Endothelial cell of umbilical vein (primary cell): ENCODE data around the gene TERF2IP. TPM values are rescaled to one million over a fixed set of nuclear protein-coding genes. Genes with fewer than 3 reads are reported as not detected.

Experiments used
- BruUV-seq: library from RNA; stranded (reverse); fragments of 400-500 nt; replicated peaks from 2 replicates; lab custom pipeline; 2021; lab: Mats Ljungman, UMichigan
- CTCF ChIA-PET: fragments of 300-600, 350-600 bp; sonication (Branson Sonifier 250); formaldehyde crosslinking; loops from one replicate; lab custom pipeline; 2021; ENCODE audit warnings: antibody characterized with exemption, inconsistent platforms; lab: Charles Lee
- POLR2A ChIA-PET: fragments of 300-600, 350-600 bp; sonication (Branson Sonifier 250); formaldehyde crosslinking; loops from one replicate; lab custom pipeline; 2021; ENCODE audit warnings: antibody characterized with exemption, inconsistent platforms; lab: Charles Lee
- DNase-seq: peaks from one replicate; pipeline ENCODE4 v3.0.0-alpha.2; 2011; ENCODE audit warnings: low read depth, low spot score
- FAIRE-seq: peaks from 2 replicates; lab custom pipeline; 2011; peaks lifted over from hg19 to GRCh38; lab: Jason Lieb, UNC
- H2AFZ ChIP-seq: 2 replicates; pipeline ENCODE4 v1.6.0; 2012; ENCODE audit warnings: low read depth, low read length, control low read depth, inconsistent platforms
- H3K27ac ChIP-seq: 2 replicates; pipeline ENCODE4 v1.5.1; 2011; ENCODE audit warnings: low read depth, mild to moderate bottlenecking, control low read depth, low read length, moderate library complexity; ENCODE audit not compliant: insufficient read depth
- H3K27me3 ChIP-seq, 2 experiments: 2 replicates each; pipeline versions ENCODE4 v1.6.0 to v1.6.1; 2011; ENCODE audit warnings: low read length in 2 of 2, mixed read lengths in 1 of 2; ENCODE audit not compliant: control insufficient read depth in 2 of 2, insufficient read depth in 2 of 2
- H3K36me3 ChIP-seq, 2 experiments: 2 replicates in 1 of 2; 3 replicates in 1 of 2; pipeline ENCODE4 v1.5.1; 2011; ENCODE audit warnings: low read length in 2 of 2, mild to moderate bottlenecking in 1 of 2, moderate library complexity in 1 of 2; ENCODE audit not compliant: control insufficient read depth in 2 of 2, insufficient read depth in 2 of 2; ENCODE audit errors: extremely low read depth in 1 of 2
- H3K4me1 ChIP-seq: 3 replicates; pipeline ENCODE4 v1.5.1; 2011; ENCODE audit warnings: mild to moderate bottlenecking, low read length; ENCODE audit not compliant: control insufficient read depth, insufficient read depth; ENCODE audit errors: extremely low read depth
- H3K4me2 ChIP-seq: 2 replicates; pipeline ENCODE4 v1.6.1; 2011; ENCODE audit warnings: low read length, control low read depth, mixed read lengths; ENCODE audit not compliant: insufficient read depth
- H3K4me3 ChIP-seq, 3 experiments: fragments of 200-600 bp in 1 of 3; sonication (generic), shearing (Covaris generic) in 1 of 3; replicated peaks in 1 of 3; 2 replicates each; pipeline ENCODE4 v1.5.1; 2011 to 2016; ENCODE audit warnings: control low read depth in 3 of 3, low read length in 3 of 3, mild to moderate bottlenecking in 2 of 3, inconsistent platforms in 1 of 3, low read depth in 1 of 3, moderate library complexity in 1 of 3; ENCODE audit not compliant: insufficient read depth in 1 of 3
- H3K79me2 ChIP-seq: 2 replicates; pipeline ENCODE4 v1.6.0; 2012; ENCODE audit warnings: low read length, inconsistent platforms; ENCODE audit not compliant: control insufficient read depth, insufficient read depth
- H3K9ac ChIP-seq: replicated peaks from 2 replicates; pipeline ENCODE3; 2011; ENCODE audit warnings: low read length, control low read depth; ENCODE audit not compliant: insufficient read depth; ENCODE audit errors: extremely low read depth
- H3K9me1 ChIP-seq: replicated peaks from 3 replicates; pipeline ENCODE4 v1.6.0; 2011; ENCODE audit warnings: mild to moderate bottlenecking, low read length; ENCODE audit not compliant: control insufficient read depth, insufficient read depth; ENCODE audit errors: extremely low read depth
- H3K9me3 ChIP-seq: replicated peaks from 2 replicates; pipeline ENCODE4 v1.5.1; 2012; ENCODE audit warnings: low read length, inconsistent platforms; ENCODE audit not compliant: control insufficient read depth, insufficient read depth
- H4K20me1 ChIP-seq: replicated peaks from 2 replicates; pipeline ENCODE3; 2011; ENCODE audit warnings: mild to moderate bottlenecking, low read length; ENCODE audit not compliant: control insufficient read depth, insufficient read depth; ENCODE audit errors: extremely low read depth
- GATA2 ChIP-seq: IDR thresholded peaks from 2 replicates; pipeline ENCODE4 v1.7.0; 2011; ENCODE audit warnings: low read depth, mild to moderate bottlenecking, moderate library complexity, mixed read lengths, low read length; ENCODE audit not compliant: insufficient read length, insufficient read depth
- JUN ChIP-seq: IDR thresholded peaks from 2 replicates; pipeline ENCODE4 v1.6.1; 2011; ENCODE audit warnings: borderline replicate concordance, low read depth; ENCODE audit not compliant: insufficient read length, insufficient read depth
- MYC ChIP-seq: IDR thresholded peaks from one replicate; pipeline ENCODE4 v1.6.1; 2011; ENCODE audit warnings: mild to moderate bottlenecking, low read depth, low read length
- dilution Hi-C: fragments of 300-500 bp; cut with MboI; formaldehyde crosslinking; loops from one replicate; pipeline ENCODE4 v1.15.0; 2019; ENCODE audit warnings: low sequenced_read_pairs; ENCODE audit not compliant: extremely low pct_ligation_motif_present
- intact Hi-C: fragments of 100-400 bp; cut with micrococcal nuclease; formaldehyde crosslinking; loops from one replicate; pipeline ENCODE4 v1.10.0; 2022
- polyA plus RNA-seq, 4 experiments: library from polyadenylated mRNA; depleted of rRNA in 3 of 4; stranded (reverse) in 3 of 4; unstranded in 1 of 4; fragments of >200 nt; gene quantifications; 2 replicates each; pipeline versions ENCODE4 v1.2.1 to v1.2.3, GENCODE V29; 2011 to 2012; ENCODE audit warnings: missing spikeins in 1 of 4
- total RNA-seq: library from RNA; stranded (reverse); gene quantifications from 2 replicates; pipeline ENCODE4 v1.2.3, GENCODE V29; 2021

The TERF2IP gene
- total and polyA plus RNA-seq, 2 donors (not counting 3 experiments of a cell fraction or from before 2014, with no cell fraction given) = 19.0 to 41.5 TPM

DNA sequence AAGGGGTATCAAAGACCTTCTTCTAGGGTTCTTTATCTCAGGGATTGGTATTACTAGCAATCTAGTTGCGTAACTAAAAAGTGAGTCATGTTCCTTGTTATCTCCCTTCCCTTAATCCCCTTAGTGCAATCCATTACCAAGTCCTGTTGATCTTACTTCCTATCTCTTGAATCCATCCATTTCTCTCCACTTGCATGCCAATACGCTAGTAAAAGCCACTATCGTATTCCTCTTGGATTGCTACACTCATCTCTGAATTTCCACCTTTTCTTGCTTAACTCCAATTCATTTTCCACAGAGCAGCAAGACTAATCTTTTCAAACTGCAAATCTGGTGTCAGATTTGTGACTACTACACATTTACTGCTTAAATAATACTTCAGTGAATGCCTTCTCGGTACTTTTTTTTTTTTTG is 22.6 kb upstream of the TERF2IP start:
- no TSS peak for BruUV-seq
- TF ChIP-seq MYC = no peak
- peak; percentile 47 for TF ChIP-seq GATA2
- Histone ChIP-seq H3K27ac (no peak overlapping the region), H3K9ac (no peak overlapping the region), H3K4me3 (no peak overlapping the region), H3K27me3 (no peaks in the 10 kb centered on the region), H3K9me3 (no peaks in the 10 kb centered on the region), H3K9me1 (no peaks in the 10 kb centered on the region), H2AFZ (no peak overlapping the region), H3K4me1 (peaks cover 37% of the 10 kb centered on the region), H4K20me1 (no peaks in the 10 kb centered on the region), H3K36me3 (peaks cover 14 to 28% of the 10 kb centered on the region in 2 experiments), H3K79me2 (peaks cover 14% of the 10 kb centered on the region), H3K4me2 (no peak overlapping the region)
- peak; percentile 38 for FAIRE-seq
- intact Hi-C loops = no loop called here
- POLR2A ChIA-PET = no interaction called here
- CTCF ChIA-PET = no interaction called here
- dilution Hi-C loops = no loop called here
- no peak for DNase-seq

DNA sequence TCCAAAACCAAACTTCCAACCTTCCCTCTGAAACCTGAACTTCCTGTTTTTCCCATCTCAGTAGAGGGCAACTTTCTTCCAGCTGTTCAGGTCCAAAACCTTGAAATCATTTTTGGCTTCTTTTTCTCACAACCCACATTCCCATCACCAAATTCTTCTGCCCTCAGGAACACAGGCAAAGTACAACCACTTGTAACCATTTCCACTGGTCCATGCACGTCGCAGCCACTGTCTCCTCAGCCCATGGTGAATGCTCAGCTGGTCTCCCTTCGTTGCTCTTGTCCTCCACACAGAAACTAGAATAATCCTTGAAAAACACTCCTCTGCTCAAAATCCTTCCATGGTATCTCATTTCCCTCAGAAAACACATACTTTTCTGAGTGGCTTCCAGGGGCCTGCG is 20.8 kb upstream of the TERF2IP start:
- intact Hi-C loops = no loop called here
- Histone ChIP-seq H3K9me1 (no peaks in the 10 kb centered on the region), H3K9me3 (no peaks in the 10 kb centered on the region), H2AFZ (no peak overlapping the region), H4K20me1 (no peaks in the 10 kb centered on the region), H3K79me2 (peaks cover 9% of the 10 kb centered on the region), H3K27ac (no peak overlapping the region), H3K36me3 (peaks cover 26 to 28% of the 10 kb centered on the region in 2 experiments), H3K4me2 (no peak overlapping the region), H3K27me3 (no peaks in the 10 kb centered on the region), H3K4me1 (peaks cover 30% of the 10 kb centered on the region), H3K9ac (no peak overlapping the region), H3K4me3 (no peak overlapping the region)
- CTCF ChIA-PET = no interaction called here
- no peak for DNase-seq
- no peak for TF ChIP-seq JUN
- FAIRE-seq = no peak
- POLR2A ChIA-PET = no interaction called here
- BruUV-seq = no TSS peak
- dilution Hi-C loops = no loop called here
